Measurements from ENCODE around the gene CLDN22.

GRCh38 chr4:183356173-183356830 is 36.2 kb upstream of the CLDN22 start:
- no peak for TF ChIP-seq CTCF (IDR thresholded peaks at IDR 0.05)
- no peak for TF ChIP-seq EZH2 (IDR thresholded peaks at IDR 0.05; ENCODE audit: borderline replicate concordance, insufficient read depth, low read depth, low read length, poor library complexity, severe bottlenecking)

Data from B cell (primary cell).